A673 (cell line): ENCODE measurements around the gene APOA1. TPM values are rescaled to one million over a fixed set of nuclear protein-coding genes. Genes with fewer than 3 reads are reported as not detected.

ENCODE experiments used
- BruUV-seq: library from RNA; stranded (reverse); fragments of 400-500 nt; replicated peaks from 2 replicates; lab custom pipeline; 2021; lab: Mats Ljungman, UMichigan
- CTCF ChIA-PET: fragments of 300-600 bp; sonication (Branson Sonifier 250); formaldehyde crosslinking; loops from one replicate; lab custom pipeline; 2022; ENCODE audit warnings: antibody characterized with exemption; lab: Charles Lee
- POLR2A ChIA-PET: fragments of 300-600 bp; sonication (Branson Sonifier 250); formaldehyde crosslinking; loops from one replicate; lab custom pipeline; 2022; ENCODE audit warnings: antibody characterized with exemption; ENCODE audit not compliant: low non-redundant PET; lab: Charles Lee
- DNase-seq: peaks from one replicate; pipeline ENCODE4 v3.0.0-alpha.2; 2015; ENCODE audit warnings: low spot score
- H3K27ac ChIP-seq: fragments of 200-600 bp; sonication (generic); 2 replicates; pipeline ENCODE4 v1.5.1; 2016; ENCODE audit warnings: mixed run types, low read depth, mild to moderate bottlenecking, mixed read lengths, antibody characterized with exemption, low read length; ENCODE audit not compliant: poor library complexity, severe bottlenecking
- H3K27me3 ChIP-seq: fragments of 200-600 bp; sonication (generic); replicated peaks from 2 replicates; pipeline ENCODE4 v1.6.1; 2017; ENCODE audit warnings: mixed run types, low read depth, mild to moderate bottlenecking, mixed read lengths, antibody characterized with exemption, low read length; ENCODE audit not compliant: insufficient read depth, poor library complexity
- H3K36me3 ChIP-seq: fragments of 200-600 bp; sonication (generic); 2 replicates; pipeline ENCODE4 v1.6.1; 2016; ENCODE audit warnings: mixed run types, mild to moderate bottlenecking, mixed read lengths, antibody characterized with exemption, low read length; ENCODE audit not compliant: insufficient read depth, poor library complexity, severe bottlenecking
- H3K4me1 ChIP-seq: fragments of 200-600 bp; sonication (generic); 2 replicates; pipeline ENCODE4 v1.6.1; 2017; ENCODE audit warnings: mixed run types, mild to moderate bottlenecking, mixed read lengths, antibody characterized with exemption, low read length; ENCODE audit not compliant: insufficient read depth, poor library complexity, severe bottlenecking
- H3K4me3 ChIP-seq: fragments of 200-600 bp; sonication (generic); 2 replicates; pipeline ENCODE4 v1.5.1; 2016; ENCODE audit warnings: low read depth, mixed run types, mild to moderate bottlenecking, mixed read lengths, low read length; ENCODE audit not compliant: poor library complexity, severe bottlenecking
- H3K9me3 ChIP-seq: fragments of 200-600 bp; sonication (generic); 2 replicates; pipeline ENCODE4 v1.6.1; 2016; ENCODE audit warnings: mixed run types, low read depth, mild to moderate bottlenecking, mixed read lengths, antibody characterized with exemption, low read length; ENCODE audit not compliant: poor library complexity, severe bottlenecking
- EZH2 ChIP-seq: fragments of 200-600 bp; sonication (generic); IDR thresholded peaks from 2 replicates; pipeline ENCODE4 v1.6.1; 2017; ENCODE audit warnings: borderline replicate concordance, low read depth, mild to moderate bottlenecking, mixed read lengths, antibody characterized with exemption, low read length; ENCODE audit not compliant: poor library complexity, severe bottlenecking
- intact Hi-C: fragments of 100-400 bp; cut with micrococcal nuclease; formaldehyde crosslinking; loops from one replicate; pipeline ENCODE4 v1.10.0; 2022; ENCODE audit not compliant: unreplicated experiment
- total RNA-seq: library from RNA; stranded (reverse); gene quantifications from 2 replicates; pipeline ENCODE4 v1.2.3, GENCODE V29; 2021
- TF ChIP-seq, protein P1 (sequence below): fragments of 300-800, 200-600 bp; sonication (generic); conservative IDR thresholded peaks from 2 replicates; pipeline ENCODE4 v1.5.1; 2017; ENCODE audit warnings: low read depth, mild to moderate bottlenecking, antibody characterized with exemption, low read length, moderate library complexity, mixed read lengths

APOA1 gene
- total RNA-seq, 1 experiment from 2014 or later: 0.43 TPM

DNA sequence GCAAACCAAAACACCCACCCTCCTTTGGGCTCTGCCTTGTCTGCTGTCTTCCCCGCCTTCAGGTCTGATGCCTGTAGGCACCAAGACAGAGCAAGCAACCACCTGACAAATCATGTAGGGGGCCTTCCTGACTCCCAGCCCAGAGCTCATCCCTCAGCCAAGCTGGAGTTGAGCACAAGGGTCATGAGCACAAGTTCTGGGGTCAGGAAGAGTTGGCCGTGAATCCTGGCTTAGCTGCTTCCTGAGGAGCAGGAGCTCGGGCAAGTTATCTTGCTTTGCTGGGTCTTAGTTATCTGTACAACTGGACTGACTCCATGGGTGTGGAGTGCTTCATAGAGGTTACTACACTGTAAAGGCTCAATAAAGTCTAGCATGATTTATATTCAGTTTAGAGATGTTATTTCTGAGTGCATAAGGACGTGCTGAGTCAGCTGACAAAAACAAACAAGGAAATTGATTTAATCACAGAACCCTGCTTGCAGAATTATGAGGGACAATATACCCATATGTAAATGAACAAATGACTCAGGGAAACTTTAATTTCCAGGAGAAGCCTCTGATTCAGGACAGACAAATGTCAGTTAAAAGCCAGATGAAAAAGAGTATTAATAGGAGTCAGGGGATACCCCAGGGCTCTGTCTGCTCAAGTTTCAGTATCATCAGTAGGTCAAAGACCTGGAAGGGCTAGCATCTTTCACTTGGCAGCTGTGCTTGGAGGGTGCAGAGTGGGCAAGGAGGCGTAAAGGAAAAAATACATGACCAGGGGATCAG, 15.0 kb upstream of the APOA1 start:
- Histone ChIP-seq H3K4me3 (no peak overlapping the region), H3K9me3 (no peaks in the 10 kb centered on the region), H3K27me3 (no peaks in the 10 kb centered on the region), H3K4me1 (peaks cover 35% of the 10 kb centered on the region), H3K27ac (peak overlapping the region; percentile 72), H3K36me3 (peaks cover 35% of the 10 kb centered on the region)
- CTCF ChIA-PET: interaction anchor here (0.6 kb wide), 1 partner anchor 296 kb away, joined by 3 read pairs; no protein-coding TSS in a partner anchor
- no peak for DNase-seq
- intact Hi-C loops: no loop called here
- TF ChIP-seq EZH2: no peak
- TF ChIP-seq, protein P1, sequence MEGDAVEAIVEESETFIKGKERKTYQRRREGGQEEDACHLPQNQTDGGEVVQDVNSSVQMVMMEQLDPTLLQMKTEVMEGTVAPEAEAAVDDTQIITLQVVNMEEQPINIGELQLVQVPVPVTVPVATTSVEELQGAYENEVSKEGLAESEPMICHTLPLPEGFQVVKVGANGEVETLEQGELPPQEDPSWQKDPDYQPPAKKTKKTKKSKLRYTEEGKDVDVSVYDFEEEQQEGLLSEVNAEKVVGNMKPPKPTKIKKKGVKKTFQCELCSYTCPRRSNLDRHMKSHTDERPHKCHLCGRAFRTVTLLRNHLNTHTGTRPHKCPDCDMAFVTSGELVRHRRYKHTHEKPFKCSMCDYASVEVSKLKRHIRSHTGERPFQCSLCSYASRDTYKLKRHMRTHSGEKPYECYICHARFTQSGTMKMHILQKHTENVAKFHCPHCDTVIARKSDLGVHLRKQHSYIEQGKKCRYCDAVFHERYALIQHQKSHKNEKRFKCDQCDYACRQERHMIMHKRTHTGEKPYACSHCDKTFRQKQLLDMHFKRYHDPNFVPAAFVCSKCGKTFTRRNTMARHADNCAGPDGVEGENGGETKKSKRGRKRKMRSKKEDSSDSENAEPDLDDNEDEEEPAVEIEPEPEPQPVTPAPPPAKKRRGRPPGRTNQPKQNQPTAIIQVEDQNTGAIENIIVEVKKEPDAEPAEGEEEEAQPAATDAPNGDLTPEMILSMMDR: no peak
- POLR2A ChIA-PET: interaction anchor here (0.7 kb wide), 1 partner anchor 146 kb away, joined by 3 read pairs; no protein-coding TSS in a partner anchor
- no TSS peak for BruUV-seq

DNA sequence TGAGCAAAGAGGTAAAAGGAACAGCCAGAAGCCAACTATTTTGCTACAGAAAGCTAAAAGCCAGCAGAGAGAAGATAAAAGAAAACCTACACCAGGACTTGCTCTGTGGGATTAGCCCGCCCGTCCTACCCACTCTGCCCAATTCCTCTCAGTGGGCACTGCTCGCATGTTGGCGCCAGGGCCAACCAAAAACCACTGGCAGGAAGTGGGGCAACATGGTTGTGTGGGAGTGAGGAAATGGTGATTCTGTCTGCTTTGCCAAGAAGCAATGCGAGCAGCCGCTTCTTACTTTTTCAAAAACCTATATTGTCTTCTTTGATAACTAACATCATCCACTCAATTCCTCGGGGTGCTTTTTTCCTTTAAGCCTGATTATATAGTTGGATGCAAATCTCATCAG, 14.2 kb upstream of the APOA1 start:
- H3K36me3 ChIP-seq: peaks cover 35% of the 10 kb centered on the region
- BruUV-seq: no TSS peak
- peak overlapping the region; percentile 72 for H3K27ac ChIP-seq
- no peaks in the 10 kb centered on the region for H3K9me3 ChIP-seq
- no peak overlapping the region for H3K4me3 ChIP-seq
- TF ChIP-seq, protein P1: no peak
- no peak for TF ChIP-seq EZH2
- CTCF ChIA-PET: no interaction called here
- peaks cover 35% of the 10 kb centered on the region for H3K4me1 ChIP-seq
- intact Hi-C loops: no loop called here
- POLR2A ChIA-PET: interaction anchor here (0.7 kb wide), 1 partner anchor 147 kb away, joined by 3 read pairs; no protein-coding TSS in a partner anchor
- no peaks in the 10 kb centered on the region for H3K27me3 ChIP-seq
- peak; percentile 65 for DNase-seq

DNA sequence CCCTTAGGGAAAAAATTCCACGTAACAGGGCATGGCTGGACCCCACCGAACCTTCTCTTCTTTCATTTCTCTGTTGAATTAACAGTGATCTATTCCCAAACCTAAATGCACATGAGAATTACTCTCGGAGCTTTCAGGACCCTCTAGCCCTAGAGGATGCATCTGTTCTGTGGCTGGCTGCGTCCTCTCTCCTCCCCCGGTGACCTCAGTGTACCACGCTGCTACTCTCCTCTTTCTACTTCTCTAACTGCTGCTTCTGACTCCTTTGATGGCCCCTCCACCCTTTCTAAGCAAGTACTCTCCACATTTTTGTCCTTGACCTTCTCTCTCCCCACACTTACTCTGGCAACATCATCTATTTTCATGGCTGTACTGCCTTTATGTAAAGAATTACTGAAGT, 12.1 kb upstream of the APOA1 start:
- no peak for DNase-seq
- ChIA-PET CTCF (interaction anchor here (0.8 kb wide), 1 partner anchor 289 kb away, joined by 3 read pairs; no protein-coding TSS in a partner anchor), POLR2A (no interaction called here)
- Histone ChIP-seq H3K4me1 (peaks cover 35% of the 10 kb centered on the region), H3K36me3 (peaks cover 47% of the 10 kb centered on the region), H3K27me3 (no peaks in the 10 kb centered on the region), H3K4me3 (no peak overlapping the region), H3K27ac (no peak overlapping the region), H3K9me3 (no peaks in the 10 kb centered on the region)
- TF ChIP-seq, protein P1: no peak
- TF ChIP-seq EZH2: no peak
- intact Hi-C loops: no loop called here
- no TSS peak for BruUV-seq
